MCF 10A (cell line): ENCODE results near the gene NNT. TPM values are rescaled to one million over a fixed set of nuclear protein-coding genes. Genes with fewer than 3 reads are reported as not detected.

Experiments
- BruUV-seq: library from RNA; stranded (reverse); fragments of 400-500 nt; replicated peaks from 2 replicates; lab custom pipeline; 2021; lab: Mats Ljungman, UMichigan
- CTCF ChIA-PET: fragments of 300-600 bp; sonication (Branson Sonifier 250); formaldehyde crosslinking; extraction: SDS; loops from one replicate; lab custom pipeline; 2021; ENCODE audit warnings: antibody characterized with exemption, inconsistent platforms; lab: Yijun Ruan, JAX
- POLR2A ChIA-PET: fragments of 300-600, 350-650 bp; sonication (Branson Sonifier 250); formaldehyde crosslinking; extraction: SDS; loops from one replicate; lab custom pipeline; 2020; ENCODE audit warnings: antibody characterized with exemption, inconsistent platforms; lab: Yijun Ruan, JAX
- DNase-seq: peaks from one replicate; pipeline ENCODE4 v3.0.0-alpha.2; 2018; ENCODE audit not compliant: unreplicated experiment
- H3K27ac Mint-ChIP-seq: one replicate; pipeline ENCODE4 v1.8.0; 2022; ENCODE audit warnings: mild to moderate bottlenecking, low read depth, mixed read lengths; ENCODE audit not compliant: unreplicated experiment
- H3K27me3 Mint-ChIP-seq: one replicate; pipeline ENCODE4 v1.8.0; 2022; ENCODE audit warnings: mixed read lengths; ENCODE audit not compliant: insufficient read depth, unreplicated experiment
- H3K36me3 Mint-ChIP-seq: one replicate; pipeline ENCODE4 v1.8.0; 2022; ENCODE audit warnings: mild to moderate bottlenecking, moderate library complexity, mixed read lengths; ENCODE audit not compliant: insufficient read depth, unreplicated experiment
- H3K4me1 Mint-ChIP-seq: one replicate; pipeline ENCODE4 v1.8.0; 2022; ENCODE audit warnings: mixed read lengths; ENCODE audit not compliant: insufficient read depth, unreplicated experiment
- H3K4me3 Mint-ChIP-seq: one replicate; pipeline ENCODE4 v1.8.0; 2022; ENCODE audit warnings: mild to moderate bottlenecking, moderate library complexity, mixed read lengths; ENCODE audit not compliant: unreplicated experiment
- H3K9me3 Mint-ChIP-seq: one replicate; pipeline ENCODE4 v1.8.0; 2022; ENCODE audit warnings: mixed read lengths; ENCODE audit not compliant: unreplicated experiment
- intact Hi-C: fragments of 100-400 bp; cut with micrococcal nuclease; formaldehyde crosslinking; loops from 2 replicates; pipeline ENCODE4 v1.14.1; 2022
- total RNA-seq: library from RNA; stranded (reverse); gene quantifications from 2 replicates; pipeline ENCODE4 v1.2.3, GENCODE V29; 2022
- TF ChIP-seq, protein P1 (sequence below): fragments of 200-600 bp; IDR thresholded peaks from one replicate; pipeline ENCODE4 v1.8.0; 2022; ENCODE audit warnings: antibody characterized with exemption, mild to moderate bottlenecking; ENCODE audit not compliant: unreplicated experiment

The NNT gene
- total RNA-seq, 1 experiment from 2014 or later: 52.3 TPM

DNA sequence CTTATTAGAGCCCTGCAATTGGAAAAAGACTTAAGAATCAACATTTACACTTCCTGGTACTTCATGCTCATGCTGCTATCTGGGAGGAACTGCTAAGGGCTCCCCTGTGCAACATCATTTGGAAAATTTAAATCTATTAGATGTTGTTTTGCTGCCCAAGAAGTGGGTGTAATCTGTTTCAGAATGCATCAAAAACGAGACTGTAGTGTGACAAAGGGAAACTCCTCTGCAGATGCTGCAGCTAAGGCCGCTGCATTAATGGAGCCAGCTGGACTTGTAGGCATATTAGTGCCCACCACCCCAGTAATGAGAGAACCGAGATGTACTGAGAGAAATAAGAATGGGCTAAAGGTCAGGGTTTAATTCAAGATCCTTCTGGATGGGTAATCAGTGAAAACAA, 35.0 kb upstream of the NNT start:
- H3K36me3 Mint-ChIP-seq: no peaks in the 10 kb centered on the region
- DNase-seq: no peak
- CTCF ChIA-PET: interaction anchor here (0.6 to 1.2 kb wide), 2 partner anchors 13 to 1250 kb away, joined by 3 read pairs; no protein-coding TSS in a partner anchor

DNA sequence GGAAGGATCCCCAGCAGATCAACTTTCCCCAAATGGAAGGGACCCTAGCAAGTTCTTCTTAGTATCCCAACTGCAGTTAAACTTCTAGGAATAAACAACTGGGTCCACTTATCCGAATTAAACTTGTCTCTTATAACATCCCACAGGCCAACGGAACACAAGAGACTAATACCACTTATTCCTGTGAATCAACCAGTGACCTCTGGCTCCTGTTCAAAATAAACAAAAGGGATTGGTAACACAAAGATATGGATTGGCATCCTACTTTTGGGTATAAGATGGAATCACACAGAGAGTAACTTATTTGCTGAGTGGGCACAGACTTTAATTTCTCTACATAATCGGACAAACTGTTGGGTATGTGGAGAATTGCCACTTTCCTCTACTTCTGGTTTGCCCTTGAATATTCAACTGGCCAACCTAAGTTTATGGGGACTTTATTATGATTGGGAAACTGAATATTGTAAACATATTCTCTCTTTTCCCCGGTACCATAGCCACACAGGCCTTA, 33.7 kb upstream of the NNT start:
- intact Hi-C loops: no loop called here
- ChIA-PET POLR2A (interaction anchor here (0.6 kb wide), 1 partner anchor 36 kb away, joined by 3 read pairs; no protein-coding TSS in a partner anchor), CTCF (interaction anchor here (0.6 kb wide), 1 partner anchor 20 kb away, joined by 5 read pairs; no protein-coding TSS in a partner anchor)
- peak; percentile 46 for DNase-seq
- Mint-ChIP-seq H3K9me3 (no peaks in the 10 kb centered on the region), H3K4me3 (no peak overlapping the region), H3K27me3 (no peaks in the 10 kb centered on the region), H3K36me3 (no peaks in the 10 kb centered on the region), H3K27ac (no peak overlapping the region), H3K4me1 (peaks cover 10% of the 10 kb centered on the region)
- TF ChIP-seq, protein P1, sequence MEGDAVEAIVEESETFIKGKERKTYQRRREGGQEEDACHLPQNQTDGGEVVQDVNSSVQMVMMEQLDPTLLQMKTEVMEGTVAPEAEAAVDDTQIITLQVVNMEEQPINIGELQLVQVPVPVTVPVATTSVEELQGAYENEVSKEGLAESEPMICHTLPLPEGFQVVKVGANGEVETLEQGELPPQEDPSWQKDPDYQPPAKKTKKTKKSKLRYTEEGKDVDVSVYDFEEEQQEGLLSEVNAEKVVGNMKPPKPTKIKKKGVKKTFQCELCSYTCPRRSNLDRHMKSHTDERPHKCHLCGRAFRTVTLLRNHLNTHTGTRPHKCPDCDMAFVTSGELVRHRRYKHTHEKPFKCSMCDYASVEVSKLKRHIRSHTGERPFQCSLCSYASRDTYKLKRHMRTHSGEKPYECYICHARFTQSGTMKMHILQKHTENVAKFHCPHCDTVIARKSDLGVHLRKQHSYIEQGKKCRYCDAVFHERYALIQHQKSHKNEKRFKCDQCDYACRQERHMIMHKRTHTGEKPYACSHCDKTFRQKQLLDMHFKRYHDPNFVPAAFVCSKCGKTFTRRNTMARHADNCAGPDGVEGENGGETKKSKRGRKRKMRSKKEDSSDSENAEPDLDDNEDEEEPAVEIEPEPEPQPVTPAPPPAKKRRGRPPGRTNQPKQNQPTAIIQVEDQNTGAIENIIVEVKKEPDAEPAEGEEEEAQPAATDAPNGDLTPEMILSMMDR: no peak
- BruUV-seq: no TSS peak

More for the DNA sequence above, 35.0 kb upstream of the NNT start:
- TF ChIP-seq, protein P1: no peak
- no peak overlapping the region for H3K27ac Mint-ChIP-seq
- peaks cover 7% of the 10 kb centered on the region for H3K4me1 Mint-ChIP-seq
- intact Hi-C loops: no loop called here
- no peaks in the 10 kb centered on the region for H3K9me3 Mint-ChIP-seq
- H3K4me3 Mint-ChIP-seq: no peak overlapping the region
- BruUV-seq: no TSS peak
- H3K27me3 Mint-ChIP-seq: no peaks in the 10 kb centered on the region
- POLR2A ChIA-PET: no interaction called here

DNA sequence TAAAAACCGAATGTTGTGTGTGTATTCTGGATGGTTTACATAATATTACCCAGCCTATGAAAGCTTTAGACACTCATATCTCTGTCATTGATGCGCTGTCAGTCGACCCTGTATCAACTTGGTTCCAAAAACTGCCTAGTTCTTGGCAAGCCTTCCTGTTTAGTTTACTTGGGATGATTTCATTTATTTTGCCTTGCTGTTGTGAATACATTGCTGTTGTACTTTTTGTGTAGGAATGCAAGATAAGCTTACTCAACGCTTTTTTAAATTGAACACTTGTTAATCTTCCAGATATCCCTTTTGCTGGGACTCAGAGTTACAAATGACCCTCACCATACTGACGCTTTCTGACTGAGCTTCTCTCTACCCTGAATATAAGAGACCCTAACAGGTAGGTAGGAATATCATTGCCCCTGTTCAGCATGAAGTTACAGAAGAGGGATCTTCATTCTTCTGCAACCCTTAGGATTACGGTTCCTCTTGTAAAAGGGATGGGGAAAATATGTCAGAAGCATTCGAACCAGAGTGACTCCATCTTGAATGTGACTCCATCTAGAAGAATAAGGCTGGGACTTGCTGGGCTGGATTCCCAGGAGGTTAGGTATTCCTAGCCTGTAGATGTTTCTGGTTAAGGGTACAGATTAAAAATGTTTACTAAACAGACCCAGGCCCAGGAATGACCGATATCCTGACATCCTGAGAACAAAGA, 32.4 kb upstream of the NNT start:
- Mint-ChIP-seq H3K9me3 (no peaks in the 10 kb centered on the region), H3K4me1 (peaks cover 10% of the 10 kb centered on the region), H3K27ac (no peak overlapping the region), H3K4me3 (no peak overlapping the region), H3K36me3 (peaks cover 5% of the 10 kb centered on the region), H3K27me3 (no peaks in the 10 kb centered on the region)
- BruUV-seq: no TSS peak
- CTCF ChIA-PET: no interaction called here
- POLR2A ChIA-PET: interaction anchor here (1.3 kb wide), 1 partner anchor 14 kb away, joined by 4 read pairs; the partner anchor contains the start of gene PAIP1
- intact Hi-C loops: no loop called here
- no peak for DNase-seq
- TF ChIP-seq, protein P1: no peak

DNA sequence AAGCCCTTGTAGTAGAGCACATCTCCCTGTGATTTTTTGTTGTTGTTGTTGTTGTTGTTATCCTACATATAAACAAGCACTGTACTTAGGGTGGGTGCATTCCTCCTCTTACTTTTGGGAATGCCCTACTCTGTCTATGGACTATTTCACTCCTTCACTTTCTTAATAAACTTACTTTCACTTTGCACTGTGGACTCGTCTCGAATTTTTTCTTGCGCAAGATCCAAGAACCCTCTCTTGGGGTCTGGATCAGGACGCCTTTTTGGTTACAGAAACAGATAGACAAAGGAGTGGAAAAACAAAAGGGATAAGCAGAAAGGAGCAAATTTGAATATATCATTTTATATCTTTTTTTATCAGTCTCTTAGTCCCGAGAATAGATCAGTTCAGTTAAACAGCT, 31.7 kb upstream of the NNT start:
- TF ChIP-seq, protein P1: no peak
- Mint-ChIP-seq H3K27me3 (no peaks in the 10 kb centered on the region), H3K36me3 (peaks cover 6% of the 10 kb centered on the region), H3K4me3 (no peak overlapping the region), H3K9me3 (no peaks in the 10 kb centered on the region), H3K4me1 (peaks cover 10% of the 10 kb centered on the region), H3K27ac (no peak overlapping the region)
- no peak for DNase-seq
- intact Hi-C loops: no loop called here
- ChIA-PET CTCF (interaction anchor here (1.0 kb wide), 1 partner anchor 181 kb away, joined by 4 read pairs; no protein-coding TSS in a partner anchor), POLR2A (interaction anchor here (0.8 to 1.3 kb wide), 2 partner anchors 15 to 31 kb away, joined by 4 read pairs; partner anchors contain the start of genes NNT and PAIP1)
- BruUV-seq: no TSS peak
